ENCODE measurements around the gene LIPC. TPM values are rescaled to one million over a fixed set of nuclear protein-coding genes. Genes with fewer than 3 reads are reported as not detected.

LIPC gene
- total RNA-seq, 1 experiment from 2014 or later, result not detected

GRCh38 chr15:58532126-58532525 lies 100.3 kb downstream of the LIPC start:
- ChIA-PET RAD21 (ENCODE audit: low non-redundant PET in 1 of 2, low total read pairs in 2 of 2, uncharacterized antibody in 2 of 2, unreplicated experiment in 2 of 2) (no interaction called here), POLR2A (interaction anchor here (0.7 kb wide), 1 partner anchor 9 kb away, joined by 4 read pairs; no protein-coding TSS in a partner anchor), CTCF (no interaction called here)
- BruUV-seq (replicated peaks), result no TSS peak
- Histone ChIP-seq H3K79me2 (ENCODE audit: insufficient read depth, low read length) (no peaks in the 10 kb centered on the region), H2AFZ (ENCODE audit: low read depth, low read length, poor library complexity, severe bottlenecking) (no peak overlapping the region), H4K20me1 (ENCODE audit: insufficient read depth) (no peaks in the 10 kb centered on the region), H3K4me3 (replicated peaks in 1 of 2; ENCODE audit: low read depth in 1 of 2, low read length in 2 of 2) (no peak overlapping the region), H3K4me2 (ENCODE audit: low read length) (no peak overlapping the region), H3K36me3 (ENCODE audit: control insufficient read depth in 1 of 2, insufficient read depth in 2 of 2, low read length in 2 of 2) (no peaks in the 10 kb centered on the region), H3K9me3 (ENCODE audit: control insufficient read depth in 1 of 2, insufficient read depth in 1 of 2, low read depth in 1 of 2, low read length in 2 of 2) (no peaks in the 10 kb centered on the region), H3K4me1 (ENCODE audit: control insufficient read depth in 1 of 2, insufficient read depth in 2 of 2, low read length in 2 of 2) (no peaks in the 10 kb centered on the region), H3K9ac (ENCODE audit: low read length) (no peak overlapping the region), H3K27me3 (ENCODE audit: insufficient read depth, low read length) (no peaks in the 10 kb centered on the region), H3K27ac (ENCODE audit: low read depth, low read length) (no peak overlapping the region), H3K9me2 (ENCODE audit: insufficient read depth) (no peaks in the 10 kb centered on the region; the same call in 1 of the 2 replicates)
- TF ChIP-seq POLR2A (IDR thresholded peaks at IDR 0.05; ENCODE audit: borderline replicate concordance, extremely low read depth, insufficient read depth, insufficient read length) (no peak), CEBPB (IDR thresholded peaks at IDR 0.05; ENCODE audit: low read depth) (no peak), ZFX (IDR thresholded peaks at IDR 0.05) (no peak), JUND (IDR thresholded peaks at IDR 0.05) (no peak), EZH2 (IDR thresholded peaks at IDR 0.05) (no peak), EZH2phosphoT487 (IDR thresholded peaks at IDR 0.05; ENCODE audit: borderline replicate concordance) (no peak), CTCF (IDR thresholded peaks at IDR 0.05 in 2 of 3, conservative IDR thresholded peaks at IDR 0.05 in 1 of 3; ENCODE audit: borderline replicate concordance in 1 of 3, insufficient read depth in 1 of 3, low read depth in 2 of 3, low read length in 2 of 3) (no peak), SRF (IDR thresholded peaks at IDR 0.05; ENCODE audit: low read depth) (no peak), YY1 (IDR thresholded peaks at IDR 0.05; ENCODE audit: extremely low read depth, insufficient replicate concordance, low read depth, low read length) (no peak), ATF3 (IDR thresholded peaks at IDR 0.05) (no peak), TCF7L2 (IDR thresholded peaks at IDR 0.05; ENCODE audit: borderline replicate concordance, extremely low read depth, insufficient read depth, insufficient read length) (no peak), ZNF274 (IDR thresholded peaks at IDR 0.05; ENCODE audit: low read depth, low read length) (no peak), POLR2AphosphoS5 (IDR thresholded peaks at IDR 0.05; ENCODE audit: low read depth, low read length) (no peak), SIN3A (IDR thresholded peaks at IDR 0.05; ENCODE audit: low read depth) (no peak), SP1 (IDR thresholded peaks at IDR 0.05; ENCODE audit: low read depth) (no peak)
- TF ChIP-seq, protein P1, sequence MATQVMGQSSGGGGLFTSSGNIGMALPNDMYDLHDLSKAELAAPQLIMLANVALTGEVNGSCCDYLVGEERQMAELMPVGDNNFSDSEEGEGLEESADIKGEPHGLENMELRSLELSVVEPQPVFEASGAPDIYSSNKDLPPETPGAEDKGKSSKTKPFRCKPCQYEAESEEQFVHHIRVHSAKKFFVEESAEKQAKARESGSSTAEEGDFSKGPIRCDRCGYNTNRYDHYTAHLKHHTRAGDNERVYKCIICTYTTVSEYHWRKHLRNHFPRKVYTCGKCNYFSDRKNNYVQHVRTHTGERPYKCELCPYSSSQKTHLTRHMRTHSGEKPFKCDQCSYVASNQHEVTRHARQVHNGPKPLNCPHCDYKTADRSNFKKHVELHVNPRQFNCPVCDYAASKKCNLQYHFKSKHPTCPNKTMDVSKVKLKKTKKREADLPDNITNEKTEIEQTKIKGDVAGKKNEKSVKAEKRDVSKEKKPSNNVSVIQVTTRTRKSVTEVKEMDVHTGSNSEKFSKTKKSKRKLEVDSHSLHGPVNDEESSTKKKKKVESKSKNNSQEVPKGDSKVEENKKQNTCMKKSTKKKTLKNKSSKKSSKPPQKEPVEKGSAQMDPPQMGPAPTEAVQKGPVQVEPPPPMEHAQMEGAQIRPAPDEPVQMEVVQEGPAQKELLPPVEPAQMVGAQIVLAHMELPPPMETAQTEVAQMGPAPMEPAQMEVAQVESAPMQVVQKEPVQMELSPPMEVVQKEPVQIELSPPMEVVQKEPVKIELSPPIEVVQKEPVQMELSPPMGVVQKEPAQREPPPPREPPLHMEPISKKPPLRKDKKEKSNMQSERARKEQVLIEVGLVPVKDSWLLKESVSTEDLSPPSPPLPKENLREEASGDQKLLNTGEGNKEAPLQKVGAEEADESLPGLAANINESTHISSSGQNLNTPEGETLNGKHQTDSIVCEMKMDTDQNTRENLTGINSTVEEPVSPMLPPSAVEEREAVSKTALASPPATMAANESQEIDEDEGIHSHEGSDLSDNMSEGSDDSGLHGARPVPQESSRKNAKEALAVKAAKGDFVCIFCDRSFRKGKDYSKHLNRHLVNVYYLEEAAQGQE (IDR thresholded peaks at IDR 0.05; ENCODE audit: low read depth), result no peak
- TF ChIP-seq, protein P2, sequence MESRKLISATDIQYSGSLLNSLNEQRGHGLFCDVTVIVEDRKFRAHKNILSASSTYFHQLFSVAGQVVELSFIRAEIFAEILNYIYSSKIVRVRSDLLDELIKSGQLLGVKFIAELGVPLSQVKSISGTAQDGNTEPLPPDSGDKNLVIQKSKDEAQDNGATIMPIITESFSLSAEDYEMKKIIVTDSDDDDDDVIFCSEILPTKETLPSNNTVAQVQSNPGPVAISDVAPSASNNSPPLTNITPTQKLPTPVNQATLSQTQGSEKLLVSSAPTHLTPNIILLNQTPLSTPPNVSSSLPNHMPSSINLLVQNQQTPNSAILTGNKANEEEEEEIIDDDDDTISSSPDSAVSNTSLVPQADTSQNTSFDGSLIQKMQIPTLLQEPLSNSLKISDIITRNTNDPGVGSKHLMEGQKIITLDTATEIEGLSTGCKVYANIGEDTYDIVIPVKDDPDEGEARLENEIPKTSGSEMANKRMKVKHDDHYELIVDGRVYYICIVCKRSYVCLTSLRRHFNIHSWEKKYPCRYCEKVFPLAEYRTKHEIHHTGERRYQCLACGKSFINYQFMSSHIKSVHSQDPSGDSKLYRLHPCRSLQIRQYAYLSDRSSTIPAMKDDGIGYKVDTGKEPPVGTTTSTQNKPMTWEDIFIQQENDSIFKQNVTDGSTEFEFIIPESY (IDR thresholded peaks at IDR 0.05; ENCODE audit: extremely low read depth, insufficient replicate concordance, low read length), result no peak
- no peak for DNase-seq (ENCODE audit: low read depth, low spot score)
- intact Hi-C loops (cut with micrococcal nuclease), result no loop called here
- no peak for ATAC-seq
